ENCODE data around the gene ETAA1. TPM values are rescaled to one million over a fixed set of nuclear protein-coding genes. Genes with fewer than 3 reads are reported as not detected.

ETAA1 gene
- total RNA-seq, 1 experiment from 2014 or later = 27.3 TPM

- ChIA-PET CTCF (no interaction called here), POLR2A (no interaction called here)
- H3K27me3 Mint-ChIP-seq (ENCODE audit: low read depth) = no peaks in the 10 kb centered on the region
- H3K36me3 Mint-ChIP-seq = no peaks in the 10 kb centered on the region
- H3K9me3 Mint-ChIP-seq = peaks cover 8% of the 10 kb centered on the region; the same call in 1 of the 2 replicates
- H3K4me3 Mint-ChIP-seq = no peak overlapping the region
- DNase-seq (ENCODE audit: low spot score) (no peak), ATAC-seq (no peak)
- H3K4me1 Mint-ChIP-seq = no peaks in the 10 kb centered on the region
- no peak overlapping the region for H3K27ac Mint-ChIP-seq
- TF ChIP-seq FOXP1 (CRISPR knock-in tag; IDR thresholded peaks at IDR 0.05; ENCODE audit: borderline replicate concordance) = no peak
- no peak for TF ChIP-seq ARID4B (CRISPR knock-in tag; IDR thresholded peaks at IDR 0.05; ENCODE audit: borderline replicate concordance)
- no peak for TF ChIP-seq AFF4 (CRISPR knock-in tag; IDR thresholded peaks at IDR 0.05; ENCODE audit: borderline replicate concordance)
- no peak for TF ChIP-seq ZBTB43 (CRISPR knock-in tag; IDR thresholded peaks at IDR 0.05)
- TF ChIP-seq ATF3 (CRISPR knock-in tag; conservative IDR thresholded peaks at IDR 0.05) = no peak
- TF ChIP-seq ATF6 (CRISPR knock-in tag; IDR thresholded peaks at IDR 0.05) = no peak
- no peak for TF ChIP-seq HMGA2 (CRISPR knock-in tag; IDR thresholded peaks at IDR 0.05)
- TF ChIP-seq USF2 (CRISPR knock-in tag; IDR thresholded peaks at IDR 0.05) = no peak
- no peak for TF ChIP-seq FOXP4 (CRISPR knock-in tag; IDR thresholded peaks at IDR 0.05)
- TF ChIP-seq ETV6 (CRISPR knock-in tag; IDR thresholded peaks at IDR 0.05) = no peak
Observed at GRCh38 chr2:67445652-67446268, 48.6 kb downstream of the ETAA1 start.

Measured in WTC11 (cell line).